Measurements from ENCODE around the gene STK35. TPM values are rescaled to one million over a fixed set of nuclear protein-coding genes. Genes with fewer than 3 reads are reported as not detected.

Gene STK35
- total RNA-seq, 1 experiment from 2014 or later: 38.2 TPM

GRCh38 chr20:2131366-2131765, 29.7 kb downstream of the STK35 start:
- no peak overlapping the region for H3K27ac ChIP-seq (ENCODE audit: low read depth, low read length, poor library complexity, severe bottlenecking)
- DNase-seq (ENCODE audit: low spot score): no peak
- TF ChIP-seq, protein P1, sequence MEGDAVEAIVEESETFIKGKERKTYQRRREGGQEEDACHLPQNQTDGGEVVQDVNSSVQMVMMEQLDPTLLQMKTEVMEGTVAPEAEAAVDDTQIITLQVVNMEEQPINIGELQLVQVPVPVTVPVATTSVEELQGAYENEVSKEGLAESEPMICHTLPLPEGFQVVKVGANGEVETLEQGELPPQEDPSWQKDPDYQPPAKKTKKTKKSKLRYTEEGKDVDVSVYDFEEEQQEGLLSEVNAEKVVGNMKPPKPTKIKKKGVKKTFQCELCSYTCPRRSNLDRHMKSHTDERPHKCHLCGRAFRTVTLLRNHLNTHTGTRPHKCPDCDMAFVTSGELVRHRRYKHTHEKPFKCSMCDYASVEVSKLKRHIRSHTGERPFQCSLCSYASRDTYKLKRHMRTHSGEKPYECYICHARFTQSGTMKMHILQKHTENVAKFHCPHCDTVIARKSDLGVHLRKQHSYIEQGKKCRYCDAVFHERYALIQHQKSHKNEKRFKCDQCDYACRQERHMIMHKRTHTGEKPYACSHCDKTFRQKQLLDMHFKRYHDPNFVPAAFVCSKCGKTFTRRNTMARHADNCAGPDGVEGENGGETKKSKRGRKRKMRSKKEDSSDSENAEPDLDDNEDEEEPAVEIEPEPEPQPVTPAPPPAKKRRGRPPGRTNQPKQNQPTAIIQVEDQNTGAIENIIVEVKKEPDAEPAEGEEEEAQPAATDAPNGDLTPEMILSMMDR (conservative IDR thresholded peaks at IDR 0.05; ENCODE audit: low read depth, low read length): no peak
- no peak for TF ChIP-seq EZH2 (IDR thresholded peaks at IDR 0.05; ENCODE audit: borderline replicate concordance, low read depth, low read length, poor library complexity, severe bottlenecking)

DNA sequence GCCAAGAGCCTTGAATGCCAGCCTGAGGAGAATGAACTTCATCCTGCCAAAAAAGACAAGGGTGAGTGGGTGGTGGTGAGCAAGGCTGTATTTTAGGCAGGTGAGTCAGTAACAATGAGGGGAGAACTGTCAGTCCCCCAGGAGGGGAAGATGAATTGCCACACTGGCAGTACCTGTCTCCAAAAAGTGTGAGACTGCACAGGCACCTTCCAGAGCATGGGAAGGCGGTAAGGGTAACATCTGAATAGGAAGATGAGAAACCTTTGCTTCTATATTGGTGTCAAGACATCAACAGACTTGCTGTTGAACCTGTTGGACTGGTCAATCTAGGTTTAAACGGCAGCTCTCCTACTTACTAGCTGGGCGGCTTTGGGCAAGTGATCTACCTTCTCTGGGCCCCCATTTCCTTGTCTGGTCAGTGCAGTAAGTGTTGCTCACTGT, 30.9 kb downstream of the STK35 start:
- no peaks in the 10 kb centered on the region for H3K36me3 ChIP-seq (ENCODE audit: insufficient read depth, low read length, poor library complexity, severe bottlenecking)
- DNase-seq (ENCODE audit: low spot score): no peak
- no TSS peak for BruUV-seq (replicated peaks)
- peaks cover 5% of the 10 kb centered on the region for H3K4me1 ChIP-seq (ENCODE audit: insufficient read depth, low read length, poor library complexity, severe bottlenecking)
- ChIA-PET CTCF (no interaction called here), POLR2A (ENCODE audit: low non-redundant PET) (no interaction called here)
- H3K27me3 ChIP-seq (replicated peaks; ENCODE audit: insufficient read depth, low read depth, low read length, poor library complexity): no peaks in the 10 kb centered on the region
- intact Hi-C loops (cut with micrococcal nuclease; ENCODE audit: unreplicated experiment): no loop called here
- H3K9me3 ChIP-seq (ENCODE audit: low read depth, low read length, poor library complexity, severe bottlenecking): no peaks in the 10 kb centered on the region
- no peak for TF ChIP-seq EZH2 (IDR thresholded peaks at IDR 0.05; ENCODE audit: borderline replicate concordance, low read depth, low read length, poor library complexity, severe bottlenecking)
- TF ChIP-seq, protein P1 (conservative IDR thresholded peaks at IDR 0.05; ENCODE audit: low read depth, low read length): no peak
- H3K4me3 ChIP-seq (ENCODE audit: low read depth, low read length, poor library complexity, severe bottlenecking): no peak overlapping the region
- no peak overlapping the region for H3K27ac ChIP-seq (ENCODE audit: low read depth, low read length, poor library complexity, severe bottlenecking)

More at GRCh38 chr20:2131366-2131765, 29.7 kb downstream of the STK35 start:
- CTCF ChIA-PET: no interaction called here
- Histone ChIP-seq H3K9me3 (ENCODE audit: low read depth, low read length, poor library complexity, severe bottlenecking) (no peaks in the 10 kb centered on the region), H3K4me3 (ENCODE audit: low read depth, low read length, poor library complexity, severe bottlenecking) (no peak overlapping the region), H3K36me3 (ENCODE audit: insufficient read depth, low read length, poor library complexity, severe bottlenecking) (no peaks in the 10 kb centered on the region), H3K4me1 (ENCODE audit: insufficient read depth, low read length, poor library complexity, severe bottlenecking) (peaks cover 5% of the 10 kb centered on the region), H3K27me3 (replicated peaks; ENCODE audit: insufficient read depth, low read depth, low read length, poor library complexity) (no peaks in the 10 kb centered on the region)
- intact Hi-C loops (cut with micrococcal nuclease; ENCODE audit: unreplicated experiment): no loop called here
- BruUV-seq (replicated peaks): no TSS peak
- POLR2A ChIA-PET (ENCODE audit: low non-redundant PET): no interaction called here

GRCh38 chr20:2133318-2134183, 31.9 kb downstream of the STK35 start:
- BruUV-seq (replicated peaks): no TSS peak
- Histone ChIP-seq H3K27me3 (replicated peaks; ENCODE audit: insufficient read depth, low read depth, low read length, poor library complexity) (no peaks in the 10 kb centered on the region), H3K27ac (ENCODE audit: low read depth, low read length, poor library complexity, severe bottlenecking) (no peak overlapping the region), H3K9me3 (ENCODE audit: low read depth, low read length, poor library complexity, severe bottlenecking) (no peaks in the 10 kb centered on the region), H3K36me3 (ENCODE audit: insufficient read depth, low read length, poor library complexity, severe bottlenecking) (no peaks in the 10 kb centered on the region), H3K4me3 (ENCODE audit: low read depth, low read length, poor library complexity, severe bottlenecking) (no peak overlapping the region), H3K4me1 (ENCODE audit: insufficient read depth, low read length, poor library complexity, severe bottlenecking) (peaks cover 5% of the 10 kb centered on the region)
- ChIA-PET CTCF (no interaction called here), POLR2A (ENCODE audit: low non-redundant PET) (no interaction called here)
- DNase-seq (ENCODE audit: low spot score): no peak
- TF ChIP-seq EZH2 (IDR thresholded peaks at IDR 0.05; ENCODE audit: borderline replicate concordance, low read depth, low read length, poor library complexity, severe bottlenecking): no peak
- TF ChIP-seq, protein P1 (conservative IDR thresholded peaks at IDR 0.05; ENCODE audit: low read depth, low read length): no peak
- intact Hi-C loops (cut with micrococcal nuclease; ENCODE audit: unreplicated experiment): no loop called here

Measured in A673 (cell line).